ENCODE data around the gene AKAP7. TPM values are rescaled to one million over a fixed set of nuclear protein-coding genes. Genes with fewer than 3 reads are reported as not detected.
"Not testable (repeated sequence)": the region's sequence is repeated elsewhere in the genome, so short reads cannot be mapped to it uniquely, and the experiment has no call there.

Gene AKAP7
- 10.4 TPM for polyA plus RNA-seq (2013, experiment 1 of 2)
- 11.5 TPM for polyA plus RNA-seq (2013, experiment 2 of 2)

GRCh38 chr6:131135244-131136020, at the start of gene AKAP7:
AKAP7 (plus strand) TSS chr6:131135467; CDS start chr6:131135764, 297 bp downstream.
- Histone ChIP-seq H4K8ac (ENCODE audit: low read depth, low read length) (no peak within 1 kb of the TSS), H3K4me2 (ENCODE audit: low read length) (peak within 1 kb of the TSS; percentile 73), H3K56ac (ENCODE audit: low read length) (peak within 1 kb of the TSS; percentile 86), H3K79me1 (ENCODE audit: low read length) (no peaks in the 10 kb centered on the region), H2AK5ac (ENCODE audit: low read length) (no peak within 1 kb of the TSS), H3K9ac (ENCODE audit: low read length) (peak within 1 kb of the TSS; percentile 74), H3K4me1 (ENCODE audit: control insufficient read depth, low read depth, low read length) (no peaks in the 10 kb centered on the region), H3K27ac (ENCODE audit: low read depth, low read length) (peak within 1 kb of the TSS; percentile 61), H2BK15ac (replicated peaks; ENCODE audit: low read depth) (no peak within 1 kb of the TSS), H3K27me3 (ENCODE audit: insufficient read depth, low read length, poor library complexity) (no peaks in the 10 kb centered on the region), H3K79me2 (ENCODE audit: control insufficient read depth, insufficient read depth, low read length) (no peaks in the 10 kb centered on the region), H3K23ac (ENCODE audit: low read length) (no peak within 1 kb of the TSS), H2BK120ac (ENCODE audit: low read depth, low read length) (peak within 1 kb of the TSS; percentile 62), H2BK5ac (ENCODE audit: low read length) (no peak within 1 kb of the TSS), H4K5ac (ENCODE audit: low read length) (no peak within 1 kb of the TSS), H3K4me3 (ENCODE audit: low read length) (peak within 1 kb of the TSS; percentile 41), H3K18ac (ENCODE audit: low read length) (peak within 1 kb of the TSS; percentile 98), H3K4ac (ENCODE audit: low read depth, low read length) (peak within 1 kb of the TSS; percentile 26), H3K36me3 (ENCODE audit: control insufficient read depth, insufficient read depth, low read length) (no peaks in the 10 kb centered on the region)
- WGBS (ENCODE audit: extremely low coverage, insufficient coverage, low lambda C conversion rate), result no CpG with 5 or more reads among the region's 99 CpGs
- DNase-seq, result peak; percentile 93

DNA sequence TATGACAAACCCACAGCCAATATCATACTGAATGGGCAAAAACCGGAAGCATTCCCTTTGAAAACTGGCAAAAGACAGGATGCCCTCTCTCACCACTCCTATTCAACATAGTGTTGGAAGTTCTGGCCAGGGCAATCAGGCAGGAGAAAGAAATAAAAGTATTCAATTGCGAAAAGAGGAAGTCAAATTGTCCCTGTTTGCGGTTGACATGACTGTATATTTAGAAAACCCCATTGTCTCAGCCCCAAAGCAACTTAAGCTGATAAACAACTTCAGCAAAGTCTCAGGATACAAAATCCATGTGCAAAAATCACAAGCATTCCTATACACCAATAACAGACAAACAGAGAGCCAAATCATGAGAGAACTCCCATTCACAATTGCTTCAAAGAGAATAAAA, 44.9 kb upstream of the AKAP7 start:
- WGBS (ENCODE audit: extremely low coverage, insufficient coverage, low lambda C conversion rate), result no CpG with 5 or more reads among the region's 3 CpGs
- H2BK15ac ChIP-seq (replicated peaks; ENCODE audit: low read depth); H3K4me3 ChIP-seq (ENCODE audit: low read length); H3K56ac ChIP-seq (ENCODE audit: low read length); H3K4me1 ChIP-seq (ENCODE audit: control insufficient read depth, low read depth, low read length); H2AK5ac ChIP-seq (ENCODE audit: low read length); H3K23ac ChIP-seq (ENCODE audit: low read length); H2BK5ac ChIP-seq (ENCODE audit: low read length); H2BK120ac ChIP-seq (ENCODE audit: low read depth, low read length); H3K79me2 ChIP-seq (ENCODE audit: control insufficient read depth, insufficient read depth, low read length); H3K4ac ChIP-seq (ENCODE audit: low read depth, low read length); DNase-seq; H3K27me3 ChIP-seq (ENCODE audit: insufficient read depth, low read length, poor library complexity); H3K18ac ChIP-seq (ENCODE audit: low read length); H4K8ac ChIP-seq (ENCODE audit: low read depth, low read length); H3K4me2 ChIP-seq (ENCODE audit: low read length); H3K36me3 ChIP-seq (ENCODE audit: control insufficient read depth, insufficient read depth, low read length); H3K27ac ChIP-seq (ENCODE audit: low read depth, low read length); H3K9ac ChIP-seq (ENCODE audit: low read length); H3K79me1 ChIP-seq (ENCODE audit: low read length); H4K5ac ChIP-seq (ENCODE audit: low read length): not testable (repeated sequence)

DNA sequence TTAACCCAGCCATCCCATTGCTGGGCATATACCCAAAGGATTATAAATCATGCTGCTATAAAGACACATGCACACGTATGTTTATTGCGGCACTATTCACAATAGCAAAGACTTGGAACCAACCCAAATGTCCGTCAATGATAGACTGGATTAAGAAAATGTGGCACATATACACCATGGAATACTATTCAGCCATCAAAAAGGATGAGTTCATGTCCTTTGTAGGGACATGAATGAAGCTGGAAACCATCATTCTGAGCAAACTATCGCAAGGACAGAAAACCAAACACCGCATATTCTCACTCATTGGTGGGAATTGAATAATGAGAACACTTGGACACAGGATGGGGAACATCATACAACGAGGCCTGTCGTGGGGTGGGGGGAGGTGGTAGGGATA, 43.3 kb upstream of the AKAP7 start:
- not testable (repeated sequence) for H3K4ac ChIP-seq (ENCODE audit: low read depth, low read length); H3K27ac ChIP-seq (ENCODE audit: low read depth, low read length); H3K56ac ChIP-seq (ENCODE audit: low read length); H3K4me2 ChIP-seq (ENCODE audit: low read length); H3K4me3 ChIP-seq (ENCODE audit: low read length); H2AK5ac ChIP-seq (ENCODE audit: low read length); H3K23ac ChIP-seq (ENCODE audit: low read length); H4K5ac ChIP-seq (ENCODE audit: low read length); DNase-seq; H3K27me3 ChIP-seq (ENCODE audit: insufficient read depth, low read length, poor library complexity); H2BK15ac ChIP-seq (replicated peaks; ENCODE audit: low read depth); H3K79me2 ChIP-seq (ENCODE audit: control insufficient read depth, insufficient read depth, low read length); H3K18ac ChIP-seq (ENCODE audit: low read length); H3K79me1 ChIP-seq (ENCODE audit: low read length); H3K36me3 ChIP-seq (ENCODE audit: control insufficient read depth, insufficient read depth, low read length); H2BK120ac ChIP-seq (ENCODE audit: low read depth, low read length); H2BK5ac ChIP-seq (ENCODE audit: low read length); H4K8ac ChIP-seq (ENCODE audit: low read depth, low read length); H3K4me1 ChIP-seq (ENCODE audit: control insufficient read depth, low read depth, low read length); H3K9ac ChIP-seq (ENCODE audit: low read length)
- no CpG with 5 or more reads among the region's 7 CpGs for WGBS (ENCODE audit: extremely low coverage, insufficient coverage, low lambda C conversion rate)

DNA sequence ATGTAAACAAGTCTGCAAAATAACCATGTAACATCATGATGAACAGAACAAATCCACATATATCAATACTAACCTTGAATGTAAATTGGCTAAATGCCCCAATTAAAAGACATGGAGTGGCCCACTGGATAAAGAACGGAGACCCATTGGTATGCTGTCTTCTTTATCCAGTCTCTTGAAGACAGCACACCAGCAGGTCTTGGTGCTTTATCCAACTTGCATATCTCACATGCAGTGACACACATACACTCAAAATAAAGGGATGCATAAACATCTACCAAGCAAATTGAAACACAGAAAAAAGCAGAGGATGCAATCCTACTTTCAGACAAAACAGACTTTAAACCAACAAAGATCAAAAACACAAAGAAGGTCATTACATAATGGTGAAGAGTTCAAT, 41.9 kb upstream of the AKAP7 start:
- Histone ChIP-seq H3K56ac (ENCODE audit: low read length) (no peak overlapping the region), H3K23ac (ENCODE audit: low read length) (no peak overlapping the region), H3K79me2 (ENCODE audit: control insufficient read depth, insufficient read depth, low read length) (no peaks in the 10 kb centered on the region), H3K4me1 (ENCODE audit: control insufficient read depth, low read depth, low read length) (no peaks in the 10 kb centered on the region), H3K4me3 (ENCODE audit: low read length) (no peak overlapping the region), H2BK120ac (ENCODE audit: low read depth, low read length) (no peak overlapping the region), H3K18ac (ENCODE audit: low read length) (no peak overlapping the region), H3K27me3 (ENCODE audit: insufficient read depth, low read length, poor library complexity) (no peaks in the 10 kb centered on the region), H3K79me1 (ENCODE audit: low read length) (no peaks in the 10 kb centered on the region), H2AK5ac (ENCODE audit: low read length) (no peak overlapping the region), H3K9ac (ENCODE audit: low read length) (no peak overlapping the region), H2BK15ac (replicated peaks; ENCODE audit: low read depth) (no peak overlapping the region), H3K27ac (ENCODE audit: low read depth, low read length) (no peak overlapping the region), H3K4ac (ENCODE audit: low read depth, low read length) (no peak overlapping the region), H4K8ac (ENCODE audit: low read depth, low read length) (no peak overlapping the region), H3K4me2 (ENCODE audit: low read length) (no peak overlapping the region), H2BK5ac (ENCODE audit: low read length) (no peak overlapping the region), H3K36me3 (ENCODE audit: control insufficient read depth, insufficient read depth, low read length) (no peaks in the 10 kb centered on the region), H4K5ac (ENCODE audit: low read length) (no peak overlapping the region)
- DNase-seq, result no peak
- WGBS (ENCODE audit: extremely low coverage, insufficient coverage, low lambda C conversion rate), result no CpG with 5 or more reads among the region's 1 CpG

- DNase-seq, result no peak
- no peaks in the 10 kb centered on the region for H3K27me3 ChIP-seq (ENCODE audit: insufficient read depth, low read length, poor library complexity)
- no peaks in the 10 kb centered on the region for H3K4me1 ChIP-seq (ENCODE audit: control insufficient read depth, low read depth, low read length)
- H3K56ac ChIP-seq (ENCODE audit: low read length), result no peak overlapping the region
- no peak overlapping the region for H4K8ac ChIP-seq (ENCODE audit: low read depth, low read length)
- H3K9ac ChIP-seq (ENCODE audit: low read length), result no peak overlapping the region
- no peaks in the 10 kb centered on the region for H3K79me1 ChIP-seq (ENCODE audit: low read length)
- no peak overlapping the region for H2BK120ac ChIP-seq (ENCODE audit: low read depth, low read length)
- WGBS (ENCODE audit: extremely low coverage, insufficient coverage, low lambda C conversion rate), result no CpG with 5 or more reads among the region's 3 CpGs
- H3K36me3 ChIP-seq (ENCODE audit: control insufficient read depth, insufficient read depth, low read length), result no peaks in the 10 kb centered on the region
- no peak overlapping the region for H3K18ac ChIP-seq (ENCODE audit: low read length)
- no peaks in the 10 kb centered on the region for H3K79me2 ChIP-seq (ENCODE audit: control insufficient read depth, insufficient read depth, low read length)
- H3K23ac ChIP-seq (ENCODE audit: low read length), result no peak overlapping the region
- no peak overlapping the region for H3K27ac ChIP-seq (ENCODE audit: low read depth, low read length)
- no peak overlapping the region for H2AK5ac ChIP-seq (ENCODE audit: low read length)
- H2BK15ac ChIP-seq (replicated peaks; ENCODE audit: low read depth), result no peak overlapping the region
- no peak overlapping the region for H4K5ac ChIP-seq (ENCODE audit: low read length)
- no peak overlapping the region for H3K4ac ChIP-seq (ENCODE audit: low read depth, low read length)
- no peak overlapping the region for H3K4me2 ChIP-seq (ENCODE audit: low read length)
- H2BK5ac ChIP-seq (ENCODE audit: low read length), result no peak overlapping the region
- H3K4me3 ChIP-seq (ENCODE audit: low read length), result no peak overlapping the region
Measured at GRCh38 chr6:131096786-131097185, 38.5 kb upstream of the AKAP7 start.
